Measurements from ENCODE around the gene LRFN4.

- TF ChIP-seq, protein P1, sequence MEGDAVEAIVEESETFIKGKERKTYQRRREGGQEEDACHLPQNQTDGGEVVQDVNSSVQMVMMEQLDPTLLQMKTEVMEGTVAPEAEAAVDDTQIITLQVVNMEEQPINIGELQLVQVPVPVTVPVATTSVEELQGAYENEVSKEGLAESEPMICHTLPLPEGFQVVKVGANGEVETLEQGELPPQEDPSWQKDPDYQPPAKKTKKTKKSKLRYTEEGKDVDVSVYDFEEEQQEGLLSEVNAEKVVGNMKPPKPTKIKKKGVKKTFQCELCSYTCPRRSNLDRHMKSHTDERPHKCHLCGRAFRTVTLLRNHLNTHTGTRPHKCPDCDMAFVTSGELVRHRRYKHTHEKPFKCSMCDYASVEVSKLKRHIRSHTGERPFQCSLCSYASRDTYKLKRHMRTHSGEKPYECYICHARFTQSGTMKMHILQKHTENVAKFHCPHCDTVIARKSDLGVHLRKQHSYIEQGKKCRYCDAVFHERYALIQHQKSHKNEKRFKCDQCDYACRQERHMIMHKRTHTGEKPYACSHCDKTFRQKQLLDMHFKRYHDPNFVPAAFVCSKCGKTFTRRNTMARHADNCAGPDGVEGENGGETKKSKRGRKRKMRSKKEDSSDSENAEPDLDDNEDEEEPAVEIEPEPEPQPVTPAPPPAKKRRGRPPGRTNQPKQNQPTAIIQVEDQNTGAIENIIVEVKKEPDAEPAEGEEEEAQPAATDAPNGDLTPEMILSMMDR (conservative IDR thresholded peaks at IDR 0.05; ENCODE audit: low read length), result no peak
- no peak for TF ChIP-seq EZH2phosphoT487 (IDR thresholded peaks at IDR 0.05; ENCODE audit: borderline replicate concordance, low read depth, low read length)
Measured at GRCh38 chr11:66859686-66860448, 3.0 kb downstream of the LRFN4 start.

Data from OCI-LY7 (cell line).